Neutrophil (primary cell): ENCODE measurements around the gene TMEM273.
A peak's percentile ranks its signal among the peaks of the same experiment; 100 is the strongest.

Experiments
- H3K27ac ChIP-seq: fragments of 200-600 bp; sonication (generic); 2 replicates; pipeline ENCODE4 v1.5.1; 2016; ENCODE audit warnings: mild to moderate bottlenecking, moderate library complexity
- H3K27me3 ChIP-seq: fragments of 200-600 bp; sonication (generic); 2 replicates; pipeline ENCODE4 v1.6.0; 2016; ENCODE audit warnings: mild to moderate bottlenecking
- H3K36me3 ChIP-seq: fragments of 200-600 bp; sonication (generic); 2 replicates; pipeline ENCODE4 v1.5.1; 2017
- H3K4me1 ChIP-seq, 2 experiments: fragments of 200-600 bp in 1 of 2; sonication (generic) in 1 of 2; 1 replicate in 1 of 2; 2 replicates in 1 of 2; pipeline versions ENCODE4 v1.5.1 to v1.6.1; 2013 to 2016; ENCODE audit warnings: low read depth in 1 of 2, low read length in 1 of 2, mild to moderate bottlenecking in 1 of 2, moderate library complexity in 1 of 2; ENCODE audit not compliant: control insufficient read depth in 1 of 2, insufficient read depth in 1 of 2
- H3K4me3 ChIP-seq, 2 experiments: fragments of 200-600 bp in 1 of 2; sonication (generic) in 1 of 2; 1 replicate in 1 of 2; 2 replicates in 1 of 2; pipeline ENCODE4 v1.5.1; 2013 to 2016; ENCODE audit warnings: low read depth in 1 of 2, low read length in 1 of 2, mild to moderate bottlenecking in 1 of 2, moderate library complexity in 1 of 2
- H3K9me3 ChIP-seq: fragments of 200-600 bp; sonication (generic); 2 replicates; pipeline ENCODE4 v1.5.1; 2016
- TF ChIP-seq, protein P1 (sequence below): fragments of 200-600 bp; sonication (generic); IDR thresholded peaks from 2 replicates; pipeline ENCODE4 v1.5.1; 2016; ENCODE audit warnings: antibody characterized with exemption

Gene TMEM273

DNA sequence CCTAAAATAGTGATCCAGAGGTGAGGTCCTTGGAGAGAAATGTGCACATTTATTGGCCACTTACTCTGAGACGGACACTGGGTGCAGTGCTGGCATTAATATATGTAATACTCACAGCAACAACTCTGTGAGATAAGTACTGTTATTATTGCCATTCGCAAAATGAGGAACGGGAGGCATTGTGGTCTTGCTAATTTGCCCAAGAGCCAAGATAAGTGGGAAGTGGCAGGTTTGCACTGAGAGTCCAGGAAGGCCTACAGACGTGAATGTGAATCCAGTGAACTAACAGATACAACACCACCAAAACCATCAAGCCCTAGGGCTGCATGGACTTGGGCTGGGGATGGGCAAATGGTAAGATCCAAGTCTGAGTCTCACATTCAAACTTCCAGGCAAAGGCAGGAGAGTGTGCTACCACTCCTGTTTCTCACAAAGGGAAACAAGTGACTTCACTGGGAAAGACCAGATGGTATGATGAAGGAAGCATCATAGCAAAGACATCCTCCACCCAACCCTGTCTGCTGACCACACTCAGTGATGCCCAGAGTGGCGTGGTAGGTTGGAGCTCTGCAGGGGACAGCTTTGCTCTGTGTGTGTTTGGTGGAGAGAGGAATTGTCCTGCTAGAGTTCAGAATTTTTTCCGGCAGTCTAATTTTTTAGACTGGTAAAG, 19.2 kb downstream of the TMEM273 start:
- Histone ChIP-seq H3K4me1 (peaks cover 15 to 29% of the 10 kb centered on the region in 2 experiments), H3K27me3 (no peaks in the 10 kb centered on the region), H3K4me3 (no peak overlapping the region), H3K9me3 (no peaks in the 10 kb centered on the region), H3K36me3 (peaks cover 38% of the 10 kb centered on the region), H3K27ac (peak overlapping the region; percentile 75)
- TF ChIP-seq, protein P1, sequence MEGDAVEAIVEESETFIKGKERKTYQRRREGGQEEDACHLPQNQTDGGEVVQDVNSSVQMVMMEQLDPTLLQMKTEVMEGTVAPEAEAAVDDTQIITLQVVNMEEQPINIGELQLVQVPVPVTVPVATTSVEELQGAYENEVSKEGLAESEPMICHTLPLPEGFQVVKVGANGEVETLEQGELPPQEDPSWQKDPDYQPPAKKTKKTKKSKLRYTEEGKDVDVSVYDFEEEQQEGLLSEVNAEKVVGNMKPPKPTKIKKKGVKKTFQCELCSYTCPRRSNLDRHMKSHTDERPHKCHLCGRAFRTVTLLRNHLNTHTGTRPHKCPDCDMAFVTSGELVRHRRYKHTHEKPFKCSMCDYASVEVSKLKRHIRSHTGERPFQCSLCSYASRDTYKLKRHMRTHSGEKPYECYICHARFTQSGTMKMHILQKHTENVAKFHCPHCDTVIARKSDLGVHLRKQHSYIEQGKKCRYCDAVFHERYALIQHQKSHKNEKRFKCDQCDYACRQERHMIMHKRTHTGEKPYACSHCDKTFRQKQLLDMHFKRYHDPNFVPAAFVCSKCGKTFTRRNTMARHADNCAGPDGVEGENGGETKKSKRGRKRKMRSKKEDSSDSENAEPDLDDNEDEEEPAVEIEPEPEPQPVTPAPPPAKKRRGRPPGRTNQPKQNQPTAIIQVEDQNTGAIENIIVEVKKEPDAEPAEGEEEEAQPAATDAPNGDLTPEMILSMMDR, result no peak

DNA sequence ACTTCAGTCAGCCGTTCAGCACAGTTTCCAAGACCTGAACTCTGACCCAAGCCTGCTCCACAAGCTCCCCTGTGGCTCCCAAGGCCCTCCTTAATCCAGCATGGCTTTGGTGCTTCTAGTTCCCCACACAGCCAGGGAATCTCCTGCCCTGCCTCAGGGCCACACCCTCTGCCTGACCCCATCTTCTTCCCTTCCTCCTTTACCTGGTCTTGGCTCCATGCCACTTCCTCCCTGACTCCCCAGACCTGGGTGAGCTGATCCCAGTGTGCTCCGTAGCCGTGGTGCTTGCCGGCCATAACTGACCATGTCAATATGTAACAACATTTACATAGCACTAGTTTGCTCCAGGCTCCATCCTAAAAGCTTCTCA, 20.0 kb downstream of the TMEM273 start:
- TF ChIP-seq, protein P1, result no peak
- H3K36me3 ChIP-seq, result peaks cover 46% of the 10 kb centered on the region
- H3K4me1 ChIP-seq, result peaks cover 14 to 28% of the 10 kb centered on the region in 2 experiments
- no peaks in the 10 kb centered on the region for H3K27me3 ChIP-seq
- no peaks in the 10 kb centered on the region for H3K9me3 ChIP-seq
- H3K4me3 ChIP-seq, result no peak overlapping the region
- peak overlapping the region; percentile 75 for H3K27ac ChIP-seq

DNA sequence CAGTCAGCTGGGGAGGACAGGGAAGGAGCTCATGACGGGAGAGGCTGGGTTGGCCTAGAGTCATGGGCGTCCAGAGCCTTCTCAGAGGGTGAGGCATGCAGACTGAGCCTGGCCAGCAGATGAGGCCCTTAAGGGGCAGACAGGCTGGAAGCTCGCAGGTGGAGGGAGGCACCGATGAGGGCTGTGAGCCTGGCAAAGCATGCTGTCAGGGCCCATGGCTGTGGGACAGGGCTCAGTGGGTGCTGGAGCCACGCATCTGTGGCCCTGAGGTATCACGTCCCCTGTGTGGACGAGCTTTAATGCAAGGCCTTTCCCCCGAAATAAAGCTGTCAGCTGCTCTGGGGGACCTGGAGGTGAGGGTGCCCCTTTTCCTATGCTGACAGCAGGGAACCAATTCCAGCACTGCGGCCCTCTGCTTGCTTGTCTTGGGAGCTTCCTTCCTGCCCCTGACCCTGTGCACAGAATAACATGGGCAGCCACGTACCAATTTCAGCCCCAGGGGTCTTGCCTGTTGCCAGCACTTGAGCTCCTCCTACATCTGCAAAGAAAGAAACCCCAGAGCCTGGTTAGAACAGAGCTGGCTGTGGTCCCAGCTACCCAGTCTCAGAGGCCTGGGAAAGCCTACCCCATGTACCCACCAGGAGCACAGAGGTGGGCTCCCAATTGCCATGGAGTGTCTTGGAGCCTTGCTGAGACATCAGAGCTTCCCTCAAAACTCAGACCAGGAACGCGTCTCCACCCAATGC, 20.6 kb downstream of the TMEM273 start:
- no peaks in the 10 kb centered on the region for H3K9me3 ChIP-seq
- H3K4me1 ChIP-seq, result peaks cover 14 to 23% of the 10 kb centered on the region in 2 experiments
- H3K27ac ChIP-seq, result peak overlapping the region; percentile 75
- H3K4me3 ChIP-seq, result no peak overlapping the region
- H3K27me3 ChIP-seq, result no peaks in the 10 kb centered on the region
- TF ChIP-seq, protein P1, result no peak
- peaks cover 52% of the 10 kb centered on the region for H3K36me3 ChIP-seq

DNA sequence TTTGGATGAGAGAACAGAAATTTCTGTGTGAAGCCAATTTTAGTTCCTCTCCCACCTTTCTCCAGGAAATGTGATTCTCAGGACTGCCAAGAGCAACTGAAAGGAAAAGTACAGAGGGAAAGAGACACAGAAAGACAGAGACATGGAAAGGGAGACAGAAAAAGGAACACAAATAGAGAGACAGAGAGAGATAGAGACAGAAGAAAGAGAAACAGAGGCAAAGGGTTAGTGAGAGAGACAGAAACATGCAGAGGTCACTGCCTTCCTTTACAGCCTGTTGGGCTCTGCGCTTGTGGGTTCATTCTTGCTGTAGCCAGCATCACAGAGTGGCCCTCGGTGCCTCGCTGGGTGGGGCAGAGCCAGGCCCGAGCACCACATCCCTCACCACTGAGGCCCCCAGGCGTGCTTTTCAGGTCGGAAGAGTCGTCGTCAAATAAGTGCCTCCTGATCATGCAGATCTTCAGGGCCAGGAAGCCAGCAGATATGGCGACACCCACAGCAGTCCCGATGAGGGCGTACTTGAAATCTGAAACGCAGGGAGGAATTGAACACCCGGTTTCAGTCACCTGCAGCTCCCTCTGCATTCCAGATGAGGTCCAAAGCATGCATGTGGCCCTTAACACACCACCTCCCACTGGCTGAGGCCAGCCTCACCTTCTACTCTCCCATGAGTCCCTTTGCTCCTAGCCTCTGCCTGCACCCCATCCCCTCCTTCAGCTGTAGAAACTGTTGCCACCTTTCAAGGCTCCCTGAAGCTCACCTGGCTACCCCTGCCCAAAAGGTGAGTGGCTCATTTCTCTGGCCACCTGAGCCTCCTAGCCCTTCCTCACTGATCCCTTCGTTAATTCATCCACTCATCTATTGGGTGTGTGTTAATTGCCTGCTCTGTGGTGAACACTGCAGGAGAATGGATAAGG, 21.4 kb downstream of the TMEM273 start:
- Histone ChIP-seq H3K36me3 (peaks cover 59% of the 10 kb centered on the region), H3K4me3 (no peak overlapping the region)

More for the DNA sequence above, 21.4 kb downstream of the TMEM273 start:
- Histone ChIP-seq H3K27ac (no peak overlapping the region), H3K27me3 (no peaks in the 10 kb centered on the region), H3K4me1 (peaks cover 14 to 21% of the 10 kb centered on the region in 2 experiments), H3K9me3 (no peaks in the 10 kb centered on the region)
- TF ChIP-seq, protein P1, result no peak
